HEK293 (cell line): ENCODE results near the gene MRPL47.

Experiments used
- CTCF ChIA-PET: fragments of 350-600 bp; formaldehyde crosslinking; extraction: SDS; loops from one replicate; lab custom pipeline; 2021; ENCODE audit warnings: antibody characterized with exemption; lab: Yijun Ruan, JAX
- POLR2A ChIA-PET: fragments of 300-600 bp; formaldehyde crosslinking; extraction: SDS; loops from one replicate; lab custom pipeline; 2020; ENCODE audit warnings: antibody characterized with exemption, inconsistent platforms; lab: Yijun Ruan, JAX
- H3K27ac ChIP-seq: fragments of 200-500 bp; sonication (Bioruptor generic); 2 replicates; pipeline ENCODE4 v1.5.1; 2014; ENCODE audit warnings: low read depth, low read length, control low read depth, inconsistent platforms; ENCODE audit errors: extremely low read depth
- H3K36me3 ChIP-seq, 2 experiments: fragments of 200-500 bp in 1 of 2; sonication (Bioruptor generic) in 1 of 2; 1 replicate in 1 of 2; 2 replicates in 1 of 2; pipeline ENCODE4 v1.5.1; 2014 to 2017; ENCODE audit warnings: inconsistent platforms in 2 of 2, low read length in 2 of 2; ENCODE audit not compliant: control insufficient read depth in 2 of 2, insufficient read depth in 1 of 2
- H3K4me1 ChIP-seq: fragments of 200-500 bp; sonication (Bioruptor generic); 2 replicates; pipeline ENCODE4 v1.5.1; 2014; ENCODE audit warnings: mild to moderate bottlenecking, low read length, inconsistent platforms; ENCODE audit not compliant: control insufficient read depth, insufficient read depth
- H3K4me3 ChIP-seq: 2 replicates; pipeline ENCODE4 v1.5.1; 2011; ENCODE audit warnings: low read depth, mild to moderate bottlenecking, control low read depth, low read length, moderate library complexity
- H3K9me3 ChIP-seq: fragments of 200-500 bp; sonication (Bioruptor generic); 2 replicates; pipeline ENCODE4 v1.5.1; 2014; ENCODE audit warnings: low read depth, low read length, inconsistent platforms; ENCODE audit not compliant: control insufficient read depth, insufficient read depth
- KLF10 ChIP-seq: fragments of 450-650 bp; IDR thresholded peaks from 2 replicates; pipeline ENCODE4 v1.5.1; 2018; ENCODE audit warnings: missing biosample characterization, mild to moderate bottlenecking, missing genetic modification characterization
- MYNN ChIP-seq: fragments of 450-650 bp; formaldehyde crosslinking; IDR thresholded peaks from 2 replicates; pipeline ENCODE4 v1.5.1; 2016; ENCODE audit warnings: missing biosample characterization, missing genetic modification characterization, borderline replicate concordance
- SP3 ChIP-seq: fragments of 450-650 bp; formaldehyde crosslinking; IDR thresholded peaks from 2 replicates; pipeline ENCODE4 v1.5.1; 2016; ENCODE audit warnings: missing biosample characterization, missing genetic modification characterization
- ZBTB11 ChIP-seq: fragments of 450-650 bp; formaldehyde crosslinking; conservative IDR thresholded peaks from 2 replicates; pipeline ENCODE4 v1.5.1; 2016; ENCODE audit warnings: low read depth, missing biosample characterization, missing genetic modification characterization
- ZBTB6 ChIP-seq: fragments of 450-650 bp; formaldehyde crosslinking; IDR thresholded peaks from 2 replicates; pipeline ENCODE4 v1.5.1; 2017; ENCODE audit warnings: missing biosample characterization, missing genetic modification characterization
- ZNF138 ChIP-seq: fragments of 450-650 bp; formaldehyde crosslinking; IDR thresholded peaks from 2 replicates; pipeline ENCODE4 v1.5.1; 2016; ENCODE audit warnings: missing biosample characterization, missing genetic modification characterization, borderline replicate concordance
- ZNF146 ChIP-seq: fragments of 450-650 bp; formaldehyde crosslinking; IDR thresholded peaks from 2 replicates; pipeline ENCODE4 v1.5.1; 2016; ENCODE audit warnings: missing biosample characterization, missing genetic modification characterization
- ZNF148 ChIP-seq: fragments of 450-650 bp; formaldehyde crosslinking; IDR thresholded peaks from 2 replicates; pipeline ENCODE4 v1.5.0; 2017; ENCODE audit warnings: missing biosample characterization, missing genetic modification characterization, borderline replicate concordance
- ZNF26 ChIP-seq: fragments of 450-650 bp; formaldehyde crosslinking; IDR thresholded peaks from 2 replicates; pipeline ENCODE4 v1.5.1; 2016; ENCODE audit warnings: missing biosample characterization, missing genetic modification characterization
- ZNF416 ChIP-seq: fragments of 450-650 bp; formaldehyde crosslinking; IDR thresholded peaks from 2 replicates; pipeline ENCODE4 v1.5.1; 2016; ENCODE audit warnings: missing biosample characterization, missing genetic modification characterization
- ZNF473 ChIP-seq: fragments of 450-650 bp; formaldehyde crosslinking; IDR thresholded peaks from 2 replicates; pipeline ENCODE4 v1.5.1; 2017; ENCODE audit warnings: missing biosample characterization, missing genetic modification characterization
- ZNF518A ChIP-seq: fragments of 450-650 bp; formaldehyde crosslinking; conservative IDR thresholded peaks from 2 replicates; pipeline ENCODE4 v1.5.1; 2016; ENCODE audit warnings: low read depth, missing biosample characterization, missing genetic modification characterization
- ZNF529 ChIP-seq: fragments of 450-650 bp; formaldehyde crosslinking; IDR thresholded peaks from 2 replicates; pipeline ENCODE4 v1.5.1; 2017; ENCODE audit warnings: missing genetic modification characterization, missing biosample characterization; ENCODE audit not compliant: insufficient replicate concordance
- ZNF558 ChIP-seq: fragments of 450-650 bp; formaldehyde crosslinking; IDR thresholded peaks from 2 replicates; pipeline ENCODE4 v1.5.1; 2016; ENCODE audit warnings: missing biosample characterization, missing genetic modification characterization
- ZNF571 ChIP-seq: fragments of 450-650 bp; formaldehyde crosslinking; IDR thresholded peaks from 2 replicates; pipeline ENCODE4 v1.5.0; 2017; ENCODE audit warnings: missing biosample characterization, missing genetic modification characterization
- ZNF747 ChIP-seq: fragments of 450-650 bp; formaldehyde crosslinking; IDR thresholded peaks from 2 replicates; pipeline ENCODE4 v1.5.1; 2016; ENCODE audit warnings: missing biosample characterization, missing genetic modification characterization
- ZNF776 ChIP-seq: fragments of 450-650 bp; formaldehyde crosslinking; IDR thresholded peaks from 2 replicates; pipeline ENCODE4 v1.5.0; 2017; ENCODE audit warnings: missing biosample characterization, missing genetic modification characterization, borderline replicate concordance
- ZNF843 ChIP-seq: fragments of 450-650 bp; formaldehyde crosslinking; IDR thresholded peaks from 2 replicates; pipeline ENCODE4 v1.5.1; 2016; ENCODE audit warnings: missing biosample characterization, missing genetic modification characterization

The MRPL47 gene

GRCh38 chr3:179590669-179591068, 13.8 kb downstream of the MRPL47 start (continued):
- no peak for TF ChIP-seq ZBTB6 (tag by site-specific recombination)

- no peak for TF ChIP-seq ZNF776
- no peak for TF ChIP-seq ZNF416 (tag by site-specific recombination)
- TF ChIP-seq ZNF518A (tag by site-specific recombination): no peak
- TF ChIP-seq MYNN: no peak
- no peak overlapping the region for H3K27ac ChIP-seq
- ChIA-PET CTCF (no interaction called here), POLR2A (no interaction called here)
- H3K36me3 ChIP-seq: peaks cover 40 to 97% of the 10 kb centered on the region in 2 experiments
- H3K4me1 ChIP-seq: no peaks in the 10 kb centered on the region
- no peak overlapping the region for H3K4me3 ChIP-seq
- H3K9me3 ChIP-seq: no peaks in the 10 kb centered on the region
Observed at GRCh38 chr3:179589143-179589542, 15.3 kb downstream of the MRPL47 start.

GRCh38 chr3:179580992-179581391, 23.4 kb downstream of the MRPL47 start:
- H3K9me3 ChIP-seq: no peaks in the 10 kb centered on the region
- ChIA-PET CTCF (no interaction called here), POLR2A (no interaction called here)
- no peak overlapping the region for H3K4me3 ChIP-seq
- H3K27ac ChIP-seq: no peak overlapping the region
- no peak for TF ChIP-seq ZNF843 (tag by site-specific recombination)
- TF ChIP-seq ZNF146 (tag by site-specific recombination): no peak
- no peak for TF ChIP-seq SP3 (tag by site-specific recombination)
- no peak for TF ChIP-seq ZNF148 (tag by site-specific recombination)
- no peak for TF ChIP-seq ZNF747 (tag by site-specific recombination)
- no peak for TF ChIP-seq ZNF776
- no peak for TF ChIP-seq ZNF138 (tag by site-specific recombination)
- no peak for TF ChIP-seq ZNF571
- TF ChIP-seq ZBTB11: no peak
- no peak for TF ChIP-seq ZNF26 (tag by site-specific recombination)
- no peak for TF ChIP-seq ZNF473 (tag by site-specific recombination)
- TF ChIP-seq ZNF529 (tag by site-specific recombination): no peak
- no peak for TF ChIP-seq KLF10 (tag by site-specific recombination)
- TF ChIP-seq ZNF558 (tag by site-specific recombination): no peak
- H3K36me3 ChIP-seq: peaks cover 21 to 74% of the 10 kb centered on the region in 2 experiments
- no peaks in the 10 kb centered on the region for H3K4me1 ChIP-seq
